HepG2 (cell line): ENCODE results near the gene TAAR1. TPM values are rescaled to one million over a fixed set of nuclear protein-coding genes. Genes with fewer than 3 reads are reported as not detected.

Experiments
- ATAC-seq: fragments of 200-7000 bp; cut with Tn5 transposase; 3 replicates; pipeline ENCODE4 v1.9.1; 2020; ENCODE audit warnings: mild to moderate bottlenecking, moderate library complexity
- BruUV-seq: library from RNA; stranded (reverse); fragments of 400-500 nt; replicated peaks from 2 replicates; lab custom pipeline; 2021; lab: Mats Ljungman, UMichigan
- CTCF ChIA-PET: fragments of 300-600 bp; formaldehyde crosslinking; extraction: SDS; loops from one replicate; lab custom pipeline; 2021; ENCODE audit warnings: low total read pairs, inconsistent platforms, low intra/inter-chr PET ratio; lab: Yijun Ruan, JAX
- POLR2A ChIA-PET: fragments of 350-600 bp; sonication (Branson Sonifier 250); formaldehyde crosslinking; loops from one replicate; lab custom pipeline; 2020; ENCODE audit warnings: antibody characterized with exemption, inconsistent platforms; lab: Yijun Ruan, JAX
- DNase-seq: peaks from one replicate; pipeline ENCODE4 v3.0.0-alpha.2; 2015; ENCODE audit warnings: low spot score
- FAIRE-seq: peaks from 3 replicates; lab custom pipeline; 2011; peaks lifted over from hg19 to GRCh38; lab: Jason Lieb, UNC
- H2AFZ ChIP-seq: one replicate; pipeline ENCODE4 v1.6.1; 2011; ENCODE audit warnings: low read length, inconsistent platforms
- H3K27ac ChIP-seq: fragments of 300-600 bp; 3 replicates; pipeline ENCODE4 v1.8.0; 2011; ENCODE audit warnings: mixed run types, mild to moderate bottlenecking, mixed read lengths, low read length, inconsistent platforms; ENCODE audit not compliant: insufficient read depth; ENCODE audit errors: extremely low read length
- H3K27me3 ChIP-seq, 2 experiments: fragments of 200-600 bp in 1 of 2; 2 replicates in 1 of 2; 3 replicates in 1 of 2; pipeline versions ENCODE4 v1.6.0 to v1.8.0; 2011; ENCODE audit warnings: low read length in 2 of 2, mild to moderate bottlenecking in 2 of 2, moderate library complexity in 2 of 2, inconsistent platforms in 1 of 2; ENCODE audit not compliant: insufficient read depth in 2 of 2, control insufficient read depth in 1 of 2
- H3K36me3 ChIP-seq, 2 experiments: fragments of 200-600 bp in 1 of 2; replicated peaks in 1 of 2; 2 replicates in 1 of 2; 3 replicates in 1 of 2; pipeline versions ENCODE4 v1.5.1 to v1.8.0; 2011; ENCODE audit warnings: low read length in 2 of 2, inconsistent platforms in 1 of 2; ENCODE audit not compliant: insufficient read depth in 2 of 2, control insufficient read depth in 1 of 2
- H3K4me1 ChIP-seq: 2 replicates; pipeline ENCODE4 v1.5.1; 2012; ENCODE audit warnings: low read length, inconsistent platforms; ENCODE audit not compliant: insufficient read depth
- H3K4me2 ChIP-seq: 2 replicates; pipeline ENCODE4 v1.6.0; 2011; ENCODE audit warnings: low read depth, low read length, inconsistent platforms
- H3K4me3 ChIP-seq, 3 experiments: fragments of 200-600 bp in 1 of 3; sonication (generic), shearing (Covaris generic) in 1 of 3; replicated peaks in 1 of 3; 2 replicates each; pipeline ENCODE4 v1.5.1; 2011 to 2016; ENCODE audit warnings: low read length in 3 of 3, inconsistent platforms in 2 of 3, low read depth in 2 of 3, mild to moderate bottlenecking in 2 of 3, control low read depth in 1 of 3, mixed read lengths in 1 of 3; ENCODE audit not compliant: insufficient read depth in 1 of 3
- H3K79me2 ChIP-seq: one replicate; pipeline ENCODE4 v1.6.1; 2011; ENCODE audit warnings: low read length, inconsistent platforms; ENCODE audit not compliant: insufficient read depth
- H3K9ac ChIP-seq: 2 replicates; pipeline ENCODE4 v1.6.0; 2011; ENCODE audit warnings: mild to moderate bottlenecking, low read depth, low read length, inconsistent platforms; ENCODE audit not compliant: insufficient read depth
- H3K9me3 ChIP-seq: 2 replicates; pipeline ENCODE4 v1.5.1; 2012; ENCODE audit warnings: mild to moderate bottlenecking, low read length
- H4K20me1 ChIP-seq: 2 replicates; pipeline ENCODE4 v1.6.0; 2011; ENCODE audit warnings: inconsistent platforms, mild to moderate bottlenecking, low read length, moderate library complexity; ENCODE audit not compliant: insufficient read depth
- FLYWCH1 ChIP-seq: sonication (generic); formaldehyde crosslinking; IDR thresholded peaks from 2 replicates; pipeline ENCODE4 v1.8.1; 2023; ENCODE audit warnings: mild to moderate bottlenecking, missing genetic modification reagents
- HIVEP1 ChIP-seq: sonication (generic); formaldehyde crosslinking; IDR thresholded peaks from 2 replicates; pipeline ENCODE4 v1.4.0; 2020; ENCODE audit warnings: mild to moderate bottlenecking, missing genetic modification reagents
- SMARCE1 ChIP-seq: fragments of 450-650 bp; IDR thresholded peaks from 2 replicates; pipeline ENCODE4 v1.6.1; 2017; ENCODE audit warnings: borderline replicate concordance
- ZNF766 ChIP-seq: sonication (generic); formaldehyde crosslinking; IDR thresholded peaks from 2 replicates; pipeline ENCODE4 v1.5.0; 2020; ENCODE audit warnings: missing genetic modification reagents, borderline replicate concordance
- WGBS: methylation state at CpG from one replicate; pipeline ENCODE4 v1.1.6; 2017; ENCODE audit warnings: low lambda C conversion rate; 5-methylcytosine and 5-hydroxymethylcytosine counted together
- in situ Hi-C: cut with HindIII; loops from 2 replicates; pipeline ENCODE4 v1.10.0; 2017; ENCODE audit warnings: low pct_unique_long_range_greater_than_20kb; ENCODE audit not compliant: extremely low pct_ligation_motif_present
- intact Hi-C: fragments of 100-400 bp; cut with micrococcal nuclease; formaldehyde crosslinking; loops from one replicate; pipeline ENCODE4 v1.10.0; 2022; ENCODE audit not compliant: unreplicated experiment
- polyA plus RNA-seq, 8 experiments: library from polyadenylated mRNA; depleted of rRNA in 3 of 8; stranded (reverse) in 7 of 8; unstranded in 1 of 8; fragments of >200 nt; fragmentation: Illumina TruSeq in 4 of 8; extraction: Trizol in 4 of 8; gene quantifications; 2 replicates each; pipeline versions ENCODE4 v1.2.1 to v1.2.3, GENCODE V29; 2011 to 2016; ENCODE audit warnings: low read depth in 4 of 8, missing spikeins in 1 of 8, mixed read lengths in 1 of 8; ENCODE audit not compliant: insufficient read depth in 1 of 8
- total RNA-seq, 5 experiments: library from RNA; depleted of rRNA; stranded (reverse); fragments of >200 nt; fragmentation: Illumina TruSeq; extraction: Trizol; gene quantifications; 2 replicates each; pipeline ENCODE4 v1.2.3, GENCODE V29; 2016; ENCODE audit warnings: low read depth in 1 of 5
- TF ChIP-seq, protein P1 (sequence below): sonication (generic); formaldehyde crosslinking; IDR thresholded peaks from 2 replicates; pipeline ENCODE4 v1.8.0; 2023; ENCODE audit warnings: mild to moderate bottlenecking, missing genetic modification reagents
- TF ChIP-seq, protein P2 (sequence below): sonication (generic); formaldehyde crosslinking; IDR thresholded peaks from 2 replicates; pipeline ENCODE4 v1.9.0; 2021; ENCODE audit warnings: missing genetic modification reagents, borderline replicate concordance
- TF ChIP-seq, protein P3 (sequence below): sonication (generic); formaldehyde crosslinking; IDR thresholded peaks from 2 replicates; pipeline ENCODE4 v1.5.0; 2020; ENCODE audit warnings: mild to moderate bottlenecking, missing genetic modification reagents, borderline replicate concordance

TAAR1 gene
- total and polyA plus RNA-seq, 2 of the 13 experiments (the other 11 are each of a cell fraction or from before 2014, with no cell fraction given), result not detected

DNA sequence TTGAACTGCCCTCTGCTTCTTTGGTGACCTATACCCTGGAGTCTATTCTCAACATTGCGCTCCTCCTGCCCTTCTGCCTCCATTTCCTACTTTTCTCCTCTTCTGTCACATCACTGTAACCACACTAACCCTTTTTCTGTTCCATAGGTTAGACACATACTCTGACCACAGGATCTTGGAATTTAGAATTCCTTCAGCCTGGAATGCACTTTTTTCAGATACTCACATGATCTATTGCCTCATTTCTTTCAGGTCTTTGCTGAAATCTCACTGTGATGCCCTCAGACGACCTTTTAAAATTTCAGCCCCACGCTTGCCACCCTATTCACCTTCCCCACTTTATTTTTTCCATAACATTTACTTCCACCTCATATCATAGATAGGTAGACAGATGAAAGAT, 49.8 kb upstream of the TAAR1 start:
- 37% methylated on average over 3 of the region's 3 CpGs for WGBS
- FAIRE-seq (no peak), ATAC-seq (no peak), DNase-seq (no peak)
- Histone ChIP-seq H3K79me2 (no peaks in the 10 kb centered on the region), H3K9ac (no peak overlapping the region), H2AFZ (no peak overlapping the region), H3K36me3 (no peaks in the 10 kb centered on the region), H3K27me3 (no peaks in the 10 kb centered on the region), H3K9me3 (no peaks in the 10 kb centered on the region), H4K20me1 (no peaks in the 10 kb centered on the region), H3K4me1 (peaks cover 10% of the 10 kb centered on the region; the same call in 1 of the 2 replicates), H3K4me2 (no peak overlapping the region), H3K27ac (no peak overlapping the region), H3K4me3 (no peak overlapping the region)
- in situ Hi-C loops (no loop called here), intact Hi-C loops (no loop called here)
- ChIA-PET CTCF (no interaction called here), POLR2A (no interaction called here)
- no peak for TF ChIP-seq SMARCE1
- TF ChIP-seq, protein P1, sequence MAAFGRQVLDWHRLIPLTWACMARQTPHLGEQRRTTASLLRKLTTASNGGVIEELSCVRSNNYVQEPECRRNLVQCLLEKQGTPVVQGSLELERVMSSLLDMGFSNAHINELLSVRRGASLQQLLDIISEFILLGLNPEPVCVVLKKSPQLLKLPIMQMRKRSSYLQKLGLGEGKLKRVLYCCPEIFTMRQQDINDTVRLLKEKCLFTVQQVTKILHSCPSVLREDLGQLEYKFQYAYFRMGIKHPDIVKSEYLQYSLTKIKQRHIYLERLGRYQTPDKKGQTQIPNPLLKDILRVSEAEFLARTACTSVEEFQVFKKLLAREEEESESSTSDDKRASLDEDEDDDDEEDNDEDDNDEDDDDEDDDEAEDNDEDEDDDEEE (CRISPR knock-in tag), result no peak
- no peak for TF ChIP-seq ZNF766
- TF ChIP-seq, protein P2, sequence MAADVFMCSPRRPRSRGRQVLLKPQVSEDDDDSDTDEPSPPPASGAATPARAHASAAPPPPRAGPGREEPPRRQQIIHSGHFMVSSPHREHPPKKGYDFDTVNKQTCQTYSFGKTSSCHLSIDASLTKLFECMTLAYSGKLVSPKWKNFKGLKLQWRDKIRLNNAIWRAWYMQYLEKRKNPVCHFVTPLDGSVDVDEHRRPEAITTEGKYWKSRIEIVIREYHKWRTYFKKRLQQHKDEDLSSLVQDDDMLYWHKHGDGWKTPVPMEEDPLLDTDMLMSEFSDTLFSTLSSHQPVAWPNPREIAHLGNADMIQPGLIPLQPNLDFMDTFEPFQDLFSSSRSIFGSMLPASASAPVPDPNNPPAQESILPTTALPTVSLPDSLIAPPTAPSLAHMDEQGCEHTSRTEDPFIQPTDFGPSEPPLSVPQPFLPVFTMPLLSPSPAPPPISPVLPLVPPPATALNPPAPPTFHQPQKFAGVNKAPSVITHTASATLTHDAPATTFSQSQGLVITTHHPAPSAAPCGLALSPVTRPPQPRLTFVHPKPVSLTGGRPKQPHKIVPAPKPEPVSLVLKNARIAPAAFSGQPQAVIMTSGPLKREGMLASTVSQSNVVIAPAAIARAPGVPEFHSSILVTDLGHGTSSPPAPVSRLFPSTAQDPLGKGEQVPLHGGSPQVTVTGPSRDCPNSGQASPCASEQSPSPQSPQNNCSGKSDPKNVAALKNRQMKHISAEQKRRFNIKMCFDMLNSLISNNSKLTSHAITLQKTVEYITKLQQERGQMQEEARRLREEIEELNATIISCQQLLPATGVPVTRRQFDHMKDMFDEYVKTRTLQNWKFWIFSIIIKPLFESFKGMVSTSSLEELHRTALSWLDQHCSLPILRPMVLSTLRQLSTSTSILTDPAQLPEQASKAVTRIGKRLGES, result no peak
- BruUV-seq, result no TSS peak

DNA sequence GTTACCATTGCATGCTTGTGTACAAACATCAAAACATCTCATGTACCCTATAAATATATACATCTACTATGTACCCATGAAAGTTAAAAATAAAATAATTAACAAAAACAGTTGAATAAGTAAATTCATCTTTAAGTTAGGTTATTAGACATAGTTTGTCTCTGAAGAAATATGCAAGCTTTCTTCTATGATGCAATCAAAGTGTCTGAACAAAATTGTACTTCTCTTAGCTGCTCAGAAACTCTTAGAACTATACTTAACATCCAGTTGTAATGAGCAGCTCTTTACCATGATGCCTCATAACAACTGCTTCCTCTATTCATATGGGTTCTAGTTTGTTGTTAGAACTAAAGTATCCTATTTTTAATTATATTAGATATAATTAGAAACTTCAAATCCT, 49.0 kb upstream of the TAAR1 start:
- Histone ChIP-seq H4K20me1 (no peaks in the 10 kb centered on the region), H3K9ac (no peak overlapping the region), H3K27ac (no peak overlapping the region), H3K27me3 (no peaks in the 10 kb centered on the region), H3K4me2 (no peak overlapping the region), H2AFZ (no peak overlapping the region), H3K4me3 (no peak overlapping the region), H3K9me3 (no peaks in the 10 kb centered on the region), H3K36me3 (no peaks in the 10 kb centered on the region), H3K79me2 (no peaks in the 10 kb centered on the region), H3K4me1 (peaks cover 7% of the 10 kb centered on the region; the same call in 1 of the 2 replicates)
- intact Hi-C loops, result no loop called here
- no peak for DNase-seq
- no peak for FAIRE-seq
- POLR2A ChIA-PET, result no interaction called here
- CTCF ChIA-PET, result no interaction called here
- in situ Hi-C loops, result no loop called here
- ATAC-seq, result no peak
- BruUV-seq, result no TSS peak
- no peak for TF ChIP-seq FLYWCH1
- no peak for TF ChIP-seq HIVEP1 (CRISPR knock-in tag)
- TF ChIP-seq, protein P3, sequence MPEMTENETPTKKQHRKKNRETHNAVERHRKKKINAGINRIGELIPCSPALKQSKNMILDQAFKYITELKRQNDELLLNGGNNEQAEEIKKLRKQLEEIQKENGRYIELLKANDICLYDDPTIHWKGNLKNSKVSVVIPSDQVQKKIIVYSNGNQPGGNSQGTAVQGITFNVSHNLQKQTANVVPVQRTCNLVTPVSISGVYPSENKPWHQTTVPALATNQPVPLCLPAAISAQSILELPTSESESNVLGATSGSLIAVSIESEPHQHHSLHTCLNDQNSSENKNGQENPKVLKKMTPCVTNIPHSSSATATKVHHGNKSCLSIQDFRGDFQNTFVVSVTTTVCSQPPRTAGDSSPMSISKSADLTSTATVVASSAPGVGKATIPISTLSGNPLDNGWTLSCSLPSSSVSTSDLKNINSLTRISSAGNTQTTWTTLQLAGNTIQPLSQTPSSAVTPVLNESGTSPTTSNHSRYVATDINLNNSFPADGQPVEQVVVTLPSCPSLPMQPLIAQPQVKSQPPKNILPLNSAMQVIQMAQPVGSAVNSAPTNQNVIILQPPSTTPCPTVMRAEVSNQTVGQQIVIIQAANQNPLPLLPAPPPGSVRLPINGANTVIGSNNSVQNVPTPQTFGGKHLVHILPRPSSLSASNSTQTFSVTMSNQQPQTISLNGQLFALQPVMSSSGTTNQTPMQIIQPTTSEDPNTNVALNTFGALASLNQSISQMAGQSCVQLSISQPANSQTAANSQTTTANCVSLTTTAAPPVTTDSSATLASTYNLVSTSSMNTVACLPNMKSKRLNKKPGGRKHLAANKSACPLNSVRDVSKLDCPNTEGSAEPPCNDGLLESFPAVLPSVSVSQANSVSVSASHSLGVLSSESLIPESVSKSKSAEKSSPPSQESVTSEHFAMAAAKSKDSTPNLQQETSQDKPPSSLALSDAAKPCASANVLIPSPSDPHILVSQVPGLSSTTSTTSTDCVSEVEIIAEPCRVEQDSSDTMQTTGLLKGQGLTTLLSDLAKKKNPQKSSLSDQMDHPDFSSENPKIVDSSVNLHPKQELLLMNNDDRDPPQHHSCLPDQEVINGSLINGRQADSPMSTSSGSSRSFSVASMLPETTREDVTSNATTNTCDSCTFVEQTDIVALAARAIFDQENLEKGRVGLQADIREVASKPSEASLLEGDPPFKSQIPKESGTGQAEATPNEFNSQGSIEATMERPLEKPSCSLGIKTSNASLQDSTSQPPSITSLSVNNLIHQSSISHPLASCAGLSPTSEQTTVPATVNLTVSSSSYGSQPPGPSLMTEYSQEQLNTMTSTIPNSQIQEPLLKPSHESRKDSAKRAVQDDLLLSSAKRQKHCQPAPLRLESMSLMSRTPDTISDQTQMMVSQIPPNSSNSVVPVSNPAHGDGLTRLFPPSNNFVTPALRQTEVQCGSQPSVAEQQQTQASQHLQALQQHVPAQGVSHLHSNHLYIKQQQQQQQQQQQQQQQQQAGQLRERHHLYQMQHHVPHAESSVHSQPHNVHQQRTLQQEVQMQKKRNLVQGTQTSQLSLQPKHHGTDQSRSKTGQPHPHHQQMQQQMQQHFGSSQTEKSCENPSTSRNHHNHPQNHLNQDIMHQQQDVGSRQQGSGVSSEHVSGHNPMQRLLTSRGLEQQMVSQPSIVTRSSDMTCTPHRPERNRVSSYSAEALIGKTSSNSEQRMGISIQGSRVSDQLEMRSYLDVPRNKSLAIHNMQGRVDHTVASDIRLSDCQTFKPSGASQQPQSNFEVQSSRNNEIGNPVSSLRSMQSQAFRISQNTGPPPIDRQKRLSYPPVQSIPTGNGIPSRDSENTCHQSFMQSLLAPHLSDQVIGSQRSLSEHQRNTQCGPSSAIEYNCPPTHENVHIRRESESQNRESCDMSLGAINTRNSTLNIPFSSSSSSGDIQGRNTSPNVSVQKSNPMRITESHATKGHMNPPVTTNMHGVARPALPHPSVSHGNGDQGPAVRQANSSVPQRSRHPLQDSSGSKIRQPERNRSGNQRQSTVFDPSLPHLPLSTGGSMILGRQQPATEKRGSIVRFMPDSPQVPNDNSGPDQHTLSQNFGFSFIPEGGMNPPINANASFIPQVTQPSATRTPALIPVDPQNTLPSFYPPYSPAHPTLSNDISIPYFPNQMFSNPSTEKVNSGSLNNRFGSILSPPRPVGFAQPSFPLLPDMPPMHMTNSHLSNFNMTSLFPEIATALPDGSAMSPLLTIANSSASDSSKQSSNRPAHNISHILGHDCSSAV, result no peak
